Suppressor macrophage treated with lipopolysaccharide for 4 hours (primary cell): Measurements from ENCODE around the gene LRRC63.
"Not testable (repeated sequence)": the region's sequence is repeated elsewhere in the genome, so short reads cannot be mapped to it uniquely, and the experiment has no call there.

Source experiments
- DNase-seq: peaks from one replicate; pipeline ENCODE4 v3.0.0-alpha.2; 2020

The LRRC63 gene, protein sequence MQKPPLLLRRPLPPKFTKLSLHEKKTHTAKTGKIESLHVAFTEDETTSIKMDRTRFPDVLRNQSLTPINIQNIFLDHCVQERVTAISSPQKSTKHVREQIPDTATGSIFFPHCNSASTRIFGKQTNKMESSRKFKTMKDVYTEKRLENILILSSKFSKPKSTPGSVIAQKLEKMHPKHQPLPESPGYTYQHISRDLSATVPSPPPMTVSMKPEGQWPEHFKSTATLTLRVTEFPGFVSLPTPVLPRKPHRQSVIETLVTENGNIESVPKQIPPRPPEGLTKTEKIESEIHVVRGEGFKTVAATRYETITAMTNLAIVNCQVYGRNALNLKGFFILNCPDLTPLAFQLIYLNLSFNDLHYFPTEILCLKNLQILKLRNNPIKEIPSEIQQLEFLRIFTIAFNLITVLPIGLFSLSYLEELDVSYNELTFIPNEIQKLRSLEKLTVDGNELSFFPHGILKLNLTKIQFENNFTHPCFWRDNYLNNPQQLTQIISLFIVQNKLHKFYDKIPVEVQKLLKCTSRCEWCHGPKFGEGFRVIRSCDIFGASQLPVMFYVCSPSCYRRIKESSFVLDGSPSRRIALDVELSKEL

GRCh38 chr13:46211483-46212351 is at the start of gene LRRC63:
TSS of gene LRRC63 (plus strand) at chr13:46211928. CDS start at chr13:46213035, 1,107 bp downstream.
- DNase-seq: peak; percentile 86

DNA sequence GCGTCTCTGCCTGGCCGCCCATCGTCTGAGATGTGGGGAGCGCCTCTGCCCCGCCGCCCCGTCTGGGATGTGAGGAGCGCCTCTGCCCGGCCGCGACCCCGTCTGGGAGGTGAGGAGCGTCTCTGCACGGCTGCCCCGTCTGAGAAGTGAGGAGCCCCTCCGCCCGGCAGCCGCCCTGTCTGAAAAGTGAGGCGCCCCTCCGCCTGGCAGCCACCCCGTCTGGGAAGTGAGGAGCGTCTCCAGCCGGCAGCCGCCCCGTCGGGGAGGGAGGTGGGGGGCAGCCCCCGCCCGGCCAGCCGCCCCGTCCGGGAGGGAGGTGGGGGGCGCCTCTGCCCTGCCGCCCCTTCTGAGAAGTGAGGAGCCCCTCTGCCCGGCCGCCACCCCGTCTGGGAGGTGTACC is 49.0 kb upstream of the LRRC63 start:
- DNase-seq: not testable (repeated sequence)

GRCh38 chr13:46164661-46165060 is 47.1 kb upstream of the LRRC63 start:
- DNase-seq: no peak

GRCh38 chr13:46165485-46166223 is 46.1 kb upstream of the LRRC63 start:
- DNase-seq: peak; percentile 58

DNA sequence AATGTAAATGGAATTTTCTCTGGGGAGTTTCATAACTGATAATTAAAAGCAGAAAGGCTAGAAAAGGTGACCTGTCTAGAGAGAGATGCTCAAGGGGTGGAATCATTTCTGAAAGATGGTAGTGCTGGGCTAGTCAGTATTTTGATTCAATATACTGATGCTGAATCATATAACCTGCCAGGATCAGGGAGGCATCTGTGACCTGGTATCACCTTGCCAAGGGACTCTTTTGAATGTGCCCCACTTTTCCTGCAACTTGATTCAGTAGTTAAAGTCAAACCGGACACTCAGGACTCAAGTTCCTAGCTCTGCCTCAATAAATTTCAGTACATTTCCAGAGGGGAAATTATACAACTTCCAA is 45.5 kb upstream of the LRRC63 start:
- DNase-seq: no peak

GRCh38 chr13:46166947-46167610 is 44.6 kb upstream of the LRRC63 start:
- no peak for DNase-seq

DNA sequence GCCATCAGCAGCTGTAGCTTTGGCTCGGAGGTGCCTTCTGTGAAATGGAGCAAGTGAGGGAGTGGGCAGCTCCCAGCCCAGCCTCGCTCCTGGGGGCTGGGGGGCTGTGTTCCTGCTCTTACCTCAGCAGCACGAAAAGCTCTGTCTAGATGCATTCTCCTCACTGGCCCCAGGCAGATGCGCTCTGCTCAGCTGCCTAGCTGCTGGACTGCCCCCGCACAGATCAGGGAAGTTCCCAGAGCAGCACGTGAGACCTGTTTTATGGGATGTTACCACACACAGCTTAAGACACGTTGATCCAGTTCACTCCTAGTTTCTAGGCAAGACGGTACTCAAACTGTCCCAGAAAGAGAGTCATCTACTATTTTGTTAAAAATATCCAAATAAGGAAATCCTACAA is 43.4 kb upstream of the LRRC63 start:
- DNase-seq: peak; percentile 93

GRCh38 chr13:46168783-46169182 is 42.9 kb upstream of the LRRC63 start:
- DNase-seq: peak; percentile 66

- DNase-seq: no peak
Observed at GRCh38 chr13:46169758-46170157, 42.0 kb upstream of the LRRC63 start.

GRCh38 chr13:46170268-46170667 is 41.5 kb upstream of the LRRC63 start:
- no peak for DNase-seq

GRCh38 chr13:46170687-46171086 is 41.0 kb upstream of the LRRC63 start:
- DNase-seq: peak; percentile 61

GRCh38 chr13:46171217-46171616 is 40.5 kb upstream of the LRRC63 start:
- peak; percentile 79 for DNase-seq

- DNase-seq: no peak
Observed at GRCh38 chr13:46171739-46172138, 40.0 kb upstream of the LRRC63 start.

- peak; percentile 91 for DNase-seq
Observed at GRCh38 chr13:46172531-46172991, 39.2 kb upstream of the LRRC63 start.

DNA sequence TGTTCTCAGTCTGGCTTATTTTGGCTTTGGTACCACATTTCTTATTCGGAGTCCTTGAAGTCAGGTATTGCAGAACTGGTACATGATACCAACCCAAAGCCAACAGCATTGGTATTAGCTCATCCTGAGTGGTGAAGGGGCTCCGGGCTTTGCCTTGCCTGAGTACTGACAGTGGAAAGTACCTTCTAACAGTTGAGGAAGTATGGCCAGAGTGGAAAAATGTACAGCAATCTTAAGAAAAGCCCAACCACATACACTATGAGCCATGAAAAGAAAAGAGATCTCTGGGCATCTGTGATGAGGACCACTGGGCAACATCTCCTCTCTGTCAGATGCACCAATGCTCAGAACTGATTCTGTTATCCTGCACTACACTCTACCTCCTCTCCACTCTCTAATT is 38.1 kb upstream of the LRRC63 start:
- peak; percentile 88 for DNase-seq

- DNase-seq: peak; percentile 88
Observed at GRCh38 chr13:46176756-46177155, 35.0 kb upstream of the LRRC63 start.

GRCh38 chr13:46178143-46178542 is 33.6 kb upstream of the LRRC63 start:
- peak; percentile 85 for DNase-seq

DNA sequence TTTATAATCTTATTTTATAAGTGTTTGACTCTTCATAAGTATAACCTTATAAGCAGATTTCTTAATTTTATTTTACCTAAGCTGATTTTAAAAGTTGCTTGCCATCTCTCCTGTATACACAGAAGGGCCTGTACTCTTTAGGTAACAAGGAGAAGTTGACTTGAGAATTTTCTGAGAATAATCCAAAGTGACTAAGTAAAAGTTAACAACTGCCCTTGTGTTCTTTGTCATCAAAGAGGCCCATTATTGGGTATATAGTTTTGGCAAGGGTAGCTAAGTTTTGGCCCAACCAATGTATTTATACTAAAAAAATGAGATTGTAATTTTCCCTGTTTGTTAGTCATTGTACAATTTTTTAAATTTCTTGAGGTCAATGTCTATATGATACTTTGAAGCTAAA is 32.9 kb upstream of the LRRC63 start:
- DNase-seq: no peak

DNA sequence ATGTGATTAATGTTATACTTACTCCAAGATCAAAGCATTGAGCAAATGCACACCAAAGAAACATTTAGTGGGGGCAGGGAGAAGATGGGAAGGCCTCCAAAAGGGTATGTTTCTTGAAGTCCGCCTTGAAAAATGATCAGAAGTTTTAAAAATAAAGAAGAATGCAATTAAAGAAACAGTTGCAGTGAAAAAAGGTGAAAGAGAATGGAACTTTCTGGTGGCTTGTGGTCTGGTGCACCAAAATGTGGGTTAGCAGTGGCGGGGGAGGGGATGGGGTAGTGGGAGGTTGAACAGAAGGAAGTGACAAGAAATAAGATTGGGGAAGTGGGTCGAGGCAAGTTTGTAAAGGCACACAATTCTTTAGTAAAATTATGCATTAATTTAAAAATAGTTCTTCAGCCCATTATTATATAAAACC is 32.2 kb upstream of the LRRC63 start:
- DNase-seq: peak; percentile 57

DNA sequence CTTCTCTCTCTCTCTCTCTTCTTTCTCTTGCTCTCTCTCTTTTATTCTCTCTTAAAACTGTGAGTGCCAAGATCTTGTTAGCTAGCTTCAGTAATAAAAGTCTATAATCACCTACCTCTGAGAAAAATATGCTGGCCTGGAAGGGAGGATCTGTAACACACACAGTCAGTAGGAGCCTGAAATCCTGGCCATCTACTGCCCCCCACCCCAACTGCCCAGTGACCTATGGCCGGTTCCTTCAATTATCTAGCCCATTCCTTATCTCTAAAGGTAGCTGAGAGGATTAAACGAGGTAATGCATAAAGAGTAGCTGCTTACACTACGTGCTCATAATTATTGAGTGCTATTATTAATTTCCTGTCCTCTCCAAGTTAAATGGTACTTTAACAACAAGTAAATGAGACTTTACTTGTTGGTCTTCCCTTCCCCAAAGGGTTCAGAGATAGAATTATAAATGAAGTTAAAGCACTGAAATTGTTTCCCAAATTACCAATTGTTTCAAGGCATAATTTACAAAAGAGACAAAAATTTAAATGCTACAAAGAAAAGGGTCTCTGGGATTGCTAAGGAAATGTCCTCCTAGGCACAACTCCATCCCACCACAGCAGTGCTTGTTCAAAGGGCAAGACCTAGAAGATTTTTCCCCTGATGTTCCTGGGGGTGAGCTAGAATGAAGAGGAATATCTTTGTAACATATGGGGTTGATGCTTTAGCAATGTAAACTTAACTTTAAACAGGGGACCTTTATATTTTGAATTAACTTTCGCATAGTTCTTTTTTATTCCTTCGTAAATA is 31.6 kb upstream of the LRRC63 start:
- DNase-seq: no peak

DNA sequence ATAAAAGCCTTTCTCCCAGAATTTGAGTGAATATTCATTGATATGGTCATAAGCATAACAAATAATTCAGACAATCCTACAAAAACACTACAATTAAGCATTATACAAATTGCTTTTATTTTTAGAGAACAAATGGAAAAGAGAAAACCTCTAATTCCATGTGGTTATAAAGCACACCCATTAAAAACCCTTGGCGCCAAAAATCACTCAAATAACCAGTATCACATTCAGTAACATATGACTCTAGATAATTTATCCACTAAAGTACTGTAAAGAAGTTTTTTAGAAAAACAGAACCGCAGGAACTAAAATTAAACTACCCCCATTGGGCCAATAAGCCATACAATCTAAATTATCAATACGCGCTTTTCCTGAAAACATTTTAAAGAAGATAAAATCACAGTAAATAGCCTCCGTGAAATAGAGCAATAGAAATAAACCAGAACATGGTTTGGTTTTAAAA is 30.3 kb upstream of the LRRC63 start:
- DNase-seq: no peak
